ENCODE data around the gene OSGIN1.
"Not testable (repeated sequence)": the region's sequence is repeated elsewhere in the genome, so short reads cannot be mapped to it uniquely, and the experiment has no call there.

OSGIN1 gene

GRCh38 chr16:83926726-83927397 is 26.2 kb upstream of the OSGIN1 start:
- DNase-seq, result peak; percentile 26 to 27

GRCh38 chr16:83928341-83929055 is 24.5 kb upstream of the OSGIN1 start:
- DNase-seq, result no peak

- DNase-seq, result no peak
Measured at GRCh38 chr16:83929811-83930555, 23.1 kb upstream of the OSGIN1 start.

GRCh38 chr16:83930730-83931500 is 22.1 kb upstream of the OSGIN1 start:
- no peak for DNase-seq

- no peak for DNase-seq
Measured at GRCh38 chr16:83931556-83931955, 21.5 kb upstream of the OSGIN1 start.

GRCh38 chr16:83932304-83932703 is 20.7 kb upstream of the OSGIN1 start:
- no peak for DNase-seq

- no peak for DNase-seq
Measured at GRCh38 chr16:83932955-83933673, 19.9 kb upstream of the OSGIN1 start.

GRCh38 chr16:83933885-83934683 is 19.0 kb upstream of the OSGIN1 start:
- no peak for DNase-seq

GRCh38 chr16:83934684-83934977 is 18.4 kb upstream of the OSGIN1 start:
- no peak for DNase-seq

- DNase-seq, result no peak
Measured at GRCh38 chr16:83935005-83935857, 17.8 kb upstream of the OSGIN1 start.

GRCh38 chr16:83935858-83936255 is 17.2 kb upstream of the OSGIN1 start:
- no peak for DNase-seq

- DNase-seq, result no peak
Measured at GRCh38 chr16:83936581-83937165, 16.4 kb upstream of the OSGIN1 start.

- DNase-seq, result no peak
Measured at GRCh38 chr16:83937267-83937666, 15.8 kb upstream of the OSGIN1 start.

GRCh38 chr16:83937922-83938885 is 14.8 kb upstream of the OSGIN1 start:
- no peak for DNase-seq

GRCh38 chr16:83939266-83939855 is 13.7 kb upstream of the OSGIN1 start:
- peak; percentile 42 to 54 for DNase-seq

GRCh38 chr16:83940119-83940518 is 12.9 kb upstream of the OSGIN1 start:
- no peak for DNase-seq

- no peak for DNase-seq
Measured at GRCh38 chr16:83940630-83941378, 12.2 kb upstream of the OSGIN1 start.

- DNase-seq, result not testable (repeated sequence)
Measured at GRCh38 chr16:83941546-83941945, 11.5 kb upstream of the OSGIN1 start.
